SJCRH30 (cell line): ENCODE results near the gene DNAAF5. TPM values are rescaled to one million over a fixed set of nuclear protein-coding genes. Genes with fewer than 3 reads are reported as not detected.

Experiments used
- DNase-seq, 2 experiments: peaks; one replicate each; pipeline ENCODE4 v3.0.0-alpha.2; 2015 to 2020
- H3K27ac ChIP-seq: fragments of 250-450 bp; sonication (Bioruptor Pico); 2 replicates; pipeline ENCODE4 v1.5.1; 2020; ENCODE audit warnings: mild to moderate bottlenecking, moderate library complexity
- H3K27me3 ChIP-seq: fragments of 250-450 bp; sonication (Bioruptor Pico); 2 replicates; pipeline ENCODE4 v1.5.1; 2020; ENCODE audit warnings: mild to moderate bottlenecking, moderate library complexity
- H3K36me3 ChIP-seq: fragments of 250-450 bp; sonication (Bioruptor Pico); 2 replicates; pipeline ENCODE4 v1.5.1; 2020; ENCODE audit warnings: mild to moderate bottlenecking, moderate library complexity
- H3K4me1 ChIP-seq: fragments of 250-450 bp; sonication (Bioruptor Pico); 2 replicates; pipeline ENCODE4 v1.5.1; 2020; ENCODE audit warnings: mild to moderate bottlenecking, moderate library complexity
- H3K4me3 ChIP-seq: fragments of 250-450 bp; sonication (Bioruptor Pico); 2 replicates; pipeline ENCODE4 v1.5.1; 2020; ENCODE audit warnings: mild to moderate bottlenecking, moderate library complexity
- H3K9me3 ChIP-seq: fragments of 250-450 bp; sonication (Bioruptor Pico); replicated peaks from 2 replicates; pipeline ENCODE4 v1.5.1; 2020; ENCODE audit warnings: mild to moderate bottlenecking, moderate library complexity
- total RNA-seq: library from RNA; depleted of rRNA; stranded (reverse); fragments of >200 nt; shearing (Covaris generic); gene quantifications from 2 replicates; pipeline ENCODE4 v1.2.3, GENCODE V29; 2014

DNAAF5 gene
- total RNA-seq, 1 experiment from 2014 or later = 18.4 TPM

DNA sequence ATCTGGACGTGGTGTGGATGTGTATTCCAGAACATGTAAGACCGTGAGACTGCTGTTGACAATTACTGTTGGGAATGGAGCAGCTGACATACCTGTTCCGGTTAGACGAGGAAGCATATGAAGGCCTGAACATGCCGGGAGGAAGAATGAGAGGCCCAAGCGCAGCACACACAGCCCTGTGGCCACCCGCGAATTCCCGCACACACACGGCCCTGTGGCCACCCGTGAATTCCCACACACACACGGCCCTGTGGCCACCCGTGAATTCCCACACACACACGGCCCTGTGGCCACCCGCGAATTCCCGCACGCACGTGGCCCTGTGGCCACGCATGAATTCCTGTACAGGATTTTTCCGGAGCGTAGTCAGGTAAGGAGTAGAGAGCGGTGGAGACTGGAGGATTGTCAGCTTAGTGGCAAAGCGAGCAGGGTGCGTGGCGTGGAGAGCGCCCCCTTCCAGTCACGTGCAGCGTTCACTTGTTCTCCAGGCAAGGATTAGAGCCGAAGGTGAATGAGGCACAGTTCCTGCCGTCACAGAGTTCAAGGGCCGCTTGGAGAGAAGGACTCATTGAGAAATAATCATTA lies 96.3 kb downstream of the DNAAF5 start:
- no peak for DNase-seq
- no peak overlapping the region for H3K4me3 ChIP-seq
- H3K9me3 ChIP-seq = no peaks in the 10 kb centered on the region
- H3K27me3 ChIP-seq = no peaks in the 10 kb centered on the region
- H3K4me1 ChIP-seq = no peaks in the 10 kb centered on the region
- H3K36me3 ChIP-seq = peaks cover 3% of the 10 kb centered on the region; the same call in 1 of the 2 replicates
- no peak overlapping the region for H3K27ac ChIP-seq

DNA sequence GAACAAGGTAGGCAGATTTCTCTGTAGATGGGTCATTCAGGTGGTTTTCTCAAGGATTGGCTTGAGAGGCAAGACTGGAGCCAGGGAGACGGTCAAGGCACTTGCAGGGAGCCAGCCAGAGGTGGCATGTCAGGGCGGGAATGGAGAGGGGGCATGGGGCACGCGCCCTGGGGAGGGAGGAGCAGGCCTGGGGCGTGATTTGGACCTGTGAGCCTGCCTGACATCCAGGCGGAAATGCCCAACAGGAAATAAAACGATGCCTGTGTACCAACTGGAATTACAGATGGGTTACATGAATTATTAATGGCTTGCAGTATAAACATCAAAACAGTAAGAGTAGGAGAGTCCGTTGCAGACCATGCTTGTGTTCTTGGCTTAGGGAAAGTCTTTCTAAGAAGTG lies 97.2 kb downstream of the DNAAF5 start:
- H3K4me1 ChIP-seq = no peaks in the 10 kb centered on the region
- no peaks in the 10 kb centered on the region for H3K27me3 ChIP-seq
- no peak for DNase-seq
- no peak overlapping the region for H3K4me3 ChIP-seq
- peaks cover 3% of the 10 kb centered on the region; the same call in 1 of the 2 replicates for H3K36me3 ChIP-seq
- no peaks in the 10 kb centered on the region for H3K9me3 ChIP-seq
- H3K27ac ChIP-seq = no peak overlapping the region

DNA sequence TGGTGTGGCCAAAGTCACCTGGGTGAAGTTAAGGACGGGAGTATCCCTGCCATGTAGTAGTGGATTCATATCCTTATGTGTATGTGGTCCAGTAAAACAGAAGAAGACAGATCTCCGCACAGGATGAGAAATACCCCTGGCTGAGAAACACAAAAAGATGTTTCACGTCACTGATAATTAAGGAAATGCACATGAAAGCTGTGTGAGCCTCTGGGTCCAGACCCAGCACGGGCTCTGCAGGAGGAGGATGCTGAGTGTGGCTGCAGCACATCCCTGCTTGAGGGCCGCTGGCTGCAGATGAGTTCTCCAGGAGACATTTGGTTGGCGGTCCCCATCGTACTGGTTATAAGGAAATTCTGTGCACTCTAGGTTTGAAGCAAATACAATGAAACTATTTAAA lies 97.6 kb downstream of the DNAAF5 start:
- Histone ChIP-seq H3K4me1 (no peaks in the 10 kb centered on the region), H3K36me3 (peaks cover 3% of the 10 kb centered on the region; the same call in 1 of the 2 replicates), H3K9me3 (no peaks in the 10 kb centered on the region), H3K27ac (no peak overlapping the region), H3K4me3 (no peak overlapping the region), H3K27me3 (no peaks in the 10 kb centered on the region)
- DNase-seq = no peak

DNA sequence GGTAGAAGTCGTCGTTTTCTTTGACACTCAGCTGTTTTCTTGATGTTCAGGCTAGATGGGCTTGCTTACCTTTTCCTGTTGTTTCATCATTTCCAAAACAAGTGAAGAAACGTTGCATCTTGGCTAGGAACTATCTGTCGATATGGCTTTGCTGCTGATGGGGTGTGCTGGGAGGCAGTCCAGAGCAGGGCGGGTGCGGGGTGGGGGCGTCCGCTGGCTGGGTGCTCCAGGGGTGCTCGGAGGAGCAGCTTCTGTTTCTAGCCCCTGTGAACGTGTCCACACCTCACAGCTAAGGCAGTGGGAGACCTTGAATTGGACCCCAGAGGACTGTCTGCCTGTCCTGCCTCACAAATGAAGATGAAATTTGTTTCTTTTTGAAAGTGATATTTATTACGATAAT lies 98.2 kb downstream of the DNAAF5 start:
- no peak for DNase-seq
- Histone ChIP-seq H3K36me3 (peaks cover 3% of the 10 kb centered on the region; the same call in 1 of the 2 replicates), H3K9me3 (no peaks in the 10 kb centered on the region), H3K27me3 (no peaks in the 10 kb centered on the region), H3K27ac (no peak overlapping the region), H3K4me1 (no peaks in the 10 kb centered on the region), H3K4me3 (no peak overlapping the region)

DNA sequence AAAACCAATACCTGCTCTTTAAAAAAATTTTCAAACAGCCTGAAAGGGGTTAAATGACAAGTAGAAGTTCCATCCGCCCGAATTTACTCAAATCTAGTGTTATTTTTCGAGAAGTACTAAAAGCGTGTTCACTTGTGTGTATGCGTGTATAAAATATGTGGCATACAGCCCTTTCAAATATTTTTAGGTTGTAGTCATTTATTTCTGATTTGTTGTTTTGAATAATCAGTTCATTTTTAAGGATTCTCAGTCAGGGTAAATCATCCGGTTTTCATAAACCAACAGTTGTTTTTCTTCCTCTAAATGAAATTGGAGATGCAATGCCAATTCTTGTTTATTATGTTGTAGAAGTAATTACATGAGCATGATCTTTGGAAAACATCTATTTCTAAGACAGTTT lies 98.9 kb downstream of the DNAAF5 start:
- Histone ChIP-seq H3K36me3 (peaks cover 3% of the 10 kb centered on the region; the same call in 1 of the 2 replicates), H3K27ac (no peak overlapping the region), H3K4me3 (no peak overlapping the region), H3K4me1 (no peaks in the 10 kb centered on the region), H3K27me3 (no peaks in the 10 kb centered on the region), H3K9me3 (no peaks in the 10 kb centered on the region)
- no peak for DNase-seq

DNA sequence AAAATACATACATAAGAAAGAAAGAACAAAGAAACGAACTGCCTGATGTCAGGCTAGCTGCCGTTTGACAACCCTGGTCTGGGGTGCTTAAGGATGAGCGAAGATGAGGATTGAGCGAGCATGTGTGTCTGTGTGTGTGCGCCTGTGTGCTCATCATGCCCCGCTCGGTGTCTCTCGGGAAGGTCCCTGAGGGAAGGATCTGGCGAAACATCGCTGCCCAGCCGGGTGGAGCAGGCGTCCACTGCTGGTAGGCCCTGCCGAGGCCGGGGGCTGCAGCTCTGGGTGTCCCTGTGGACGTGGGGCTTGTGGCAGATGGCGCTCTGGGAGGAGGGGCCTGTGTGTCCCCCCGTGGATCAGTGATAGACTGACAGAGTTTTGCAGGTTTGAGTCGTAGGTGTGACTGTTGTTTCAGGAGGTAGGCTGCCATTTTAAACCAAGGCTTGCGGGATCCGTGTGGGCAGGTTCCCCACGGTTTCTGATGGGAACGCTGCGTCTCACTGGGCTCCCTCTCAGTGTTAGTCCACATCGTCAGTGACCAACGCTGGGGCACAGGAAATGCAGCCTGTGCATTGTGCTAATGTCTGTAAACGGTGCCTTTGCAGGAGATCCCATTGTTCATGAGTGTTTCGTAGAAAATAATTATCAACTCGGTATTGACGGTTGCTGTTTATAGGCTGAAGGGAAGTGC lies 99.9 kb downstream of the DNAAF5 start:
- Histone ChIP-seq H3K27ac (no peak overlapping the region), H3K4me3 (no peak overlapping the region), H3K27me3 (no peaks in the 10 kb centered on the region), H3K36me3 (peaks cover 3% of the 10 kb centered on the region; the same call in 1 of the 2 replicates), H3K9me3 (no peaks in the 10 kb centered on the region), H3K4me1 (no peaks in the 10 kb centered on the region)
- DNase-seq = no peak

DNA sequence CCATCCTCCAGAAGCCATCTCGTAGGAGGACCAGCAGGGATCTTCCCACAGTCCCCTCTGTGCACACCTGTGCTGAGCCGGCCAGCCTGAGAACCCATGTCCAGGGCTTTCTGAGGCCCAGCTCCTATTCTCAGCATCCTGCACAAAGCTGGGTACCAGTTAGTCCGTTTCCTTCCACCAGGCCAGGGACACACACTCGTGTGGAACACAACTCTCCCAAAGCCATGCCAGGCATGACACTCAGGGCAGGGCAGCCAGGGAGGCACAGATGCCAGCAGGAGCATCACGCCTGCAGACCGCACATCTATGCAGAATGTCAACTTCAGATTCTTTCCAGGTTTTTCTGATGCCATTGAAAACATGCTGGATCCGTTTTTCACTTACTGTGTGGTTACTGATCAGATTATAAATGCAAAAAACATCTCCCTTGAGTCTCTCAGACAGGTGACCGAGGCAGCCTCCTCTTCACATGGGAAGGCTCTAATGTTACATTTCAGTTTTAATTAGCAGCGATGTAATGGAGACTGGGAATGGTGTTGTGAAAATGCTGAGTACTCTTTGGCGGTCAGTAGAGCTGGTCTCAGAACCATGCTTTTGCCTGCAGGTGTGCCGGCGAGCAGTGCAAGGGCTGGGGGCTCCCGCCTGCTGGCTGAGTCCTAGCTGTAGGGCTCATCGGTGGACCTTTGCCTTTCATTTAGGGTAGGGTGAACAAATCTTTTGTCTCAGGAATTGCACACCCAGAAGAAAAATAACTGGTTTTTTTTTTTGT lies 102.5 kb downstream of the DNAAF5 start:
- no peak overlapping the region for H3K4me3 ChIP-seq
- peaks cover 6% of the 10 kb centered on the region; the same call in 1 of the 2 replicates for H3K36me3 ChIP-seq
- no peaks in the 10 kb centered on the region for H3K4me1 ChIP-seq
- no peaks in the 10 kb centered on the region for H3K27me3 ChIP-seq
- H3K9me3 ChIP-seq = no peaks in the 10 kb centered on the region
- DNase-seq = no peak
- H3K27ac ChIP-seq = no peak overlapping the region

DNA sequence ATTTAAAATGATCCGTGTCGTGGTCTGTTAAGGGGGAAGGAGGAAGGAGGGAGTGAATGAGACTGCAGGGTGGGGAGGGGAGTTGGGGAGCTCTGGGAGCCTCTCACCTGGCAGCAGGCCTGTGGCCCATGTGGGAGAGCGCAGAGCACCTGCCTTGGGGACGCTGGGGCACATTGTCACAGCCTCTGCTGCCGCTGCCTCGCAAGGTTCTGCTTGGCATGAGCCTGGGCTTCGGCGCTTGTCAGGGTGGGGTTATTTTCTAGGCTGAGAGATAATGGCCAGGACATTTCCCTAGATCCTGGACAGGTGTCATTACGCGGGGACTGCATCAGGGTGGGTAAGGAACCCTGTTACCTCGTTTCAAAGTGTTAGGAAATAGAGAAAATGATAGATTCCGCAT lies 103.6 kb downstream of the DNAAF5 start:
- Histone ChIP-seq H3K27ac (no peak overlapping the region), H3K36me3 (peaks cover 6% of the 10 kb centered on the region; the same call in 1 of the 2 replicates), H3K9me3 (no peaks in the 10 kb centered on the region), H3K4me3 (no peak overlapping the region), H3K4me1 (no peaks in the 10 kb centered on the region), H3K27me3 (no peaks in the 10 kb centered on the region)
- DNase-seq = no peak

DNA sequence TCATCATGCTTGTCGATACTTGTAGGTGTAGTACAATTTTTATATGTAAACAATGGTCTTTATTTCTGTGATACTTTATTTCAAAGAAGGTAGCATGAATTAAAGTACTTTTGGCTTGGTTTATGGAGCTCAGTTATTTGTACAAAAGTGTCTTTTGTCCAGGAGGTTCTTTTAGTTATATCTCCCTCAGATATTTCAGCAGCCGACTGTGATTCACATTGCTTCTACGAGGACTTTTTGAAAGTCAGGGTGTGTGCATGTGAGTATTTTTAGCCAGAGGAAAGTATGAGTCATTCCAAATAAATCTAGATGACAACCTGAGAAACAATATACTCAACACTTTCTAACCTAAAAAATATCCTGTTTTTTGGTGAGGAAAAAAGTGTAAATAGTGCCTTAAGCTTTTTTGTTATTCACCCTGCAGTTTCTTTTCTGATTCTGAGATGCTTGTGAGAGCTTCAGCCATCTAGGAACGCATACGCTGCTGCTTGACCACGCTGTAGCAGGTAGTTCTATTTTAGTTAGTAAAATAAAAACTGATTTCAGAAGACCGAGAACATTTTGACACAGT lies 105.2 kb downstream of the DNAAF5 start:
- H3K27ac ChIP-seq = no peak overlapping the region
- H3K36me3 ChIP-seq = 0 out of 2 replicates have a peak, but pooled peaks cover 3% of the 10 kb centered on the region
- H3K4me3 ChIP-seq = no peak overlapping the region
- H3K9me3 ChIP-seq = no peaks in the 10 kb centered on the region
- H3K27me3 ChIP-seq = no peaks in the 10 kb centered on the region
- no peak for DNase-seq
- no peaks in the 10 kb centered on the region for H3K4me1 ChIP-seq

DNA sequence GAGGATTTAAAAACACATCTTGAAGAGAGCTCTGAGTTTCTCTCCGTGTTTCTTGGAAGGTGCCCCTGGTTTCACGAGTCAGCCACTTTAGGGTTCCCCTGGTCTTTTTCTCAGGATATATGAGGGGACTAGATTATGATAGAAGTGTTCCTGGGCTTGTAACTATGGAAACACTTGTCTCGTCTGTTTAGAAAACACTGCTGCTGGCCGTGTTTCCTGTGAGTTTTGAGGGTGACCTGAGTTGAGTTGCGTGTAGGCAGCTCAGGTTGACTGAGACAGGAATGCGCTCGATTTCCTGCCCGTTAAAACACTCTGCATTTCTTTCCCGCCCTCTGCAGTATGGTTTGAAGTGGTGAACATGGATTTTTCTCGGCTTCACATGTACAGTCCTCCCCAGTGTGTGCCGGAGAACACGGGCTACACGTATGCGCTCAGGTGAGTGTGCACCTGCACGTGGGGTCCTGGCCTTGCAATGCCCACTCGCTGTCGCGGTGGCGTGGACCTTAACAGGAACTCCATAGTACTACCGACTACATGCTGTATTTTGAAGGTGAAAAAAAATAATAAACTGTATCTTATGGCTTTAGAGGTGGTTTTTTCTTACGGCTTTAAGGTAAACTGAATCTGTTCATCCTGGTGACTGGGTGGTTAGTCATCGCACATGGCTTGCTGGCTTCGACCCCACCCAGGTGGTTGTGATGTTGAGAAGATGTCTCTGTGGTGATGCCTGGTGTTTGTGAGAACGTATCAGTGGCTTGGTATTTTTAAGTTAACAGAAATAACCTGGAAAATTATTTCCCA lies 105.9 kb downstream of the DNAAF5 start, which contains the start of gene SUN1:
SUN1 (plus strand) TSS at position 310 of the 801 bp plus-strand sequence; CDS start at position 359, 49 bp downstream.
- H3K4me1 ChIP-seq = no peaks in the 10 kb centered on the region
- no peak for DNase-seq
- H3K27me3 ChIP-seq = no peaks in the 10 kb centered on the region
- H3K27ac ChIP-seq = no peak within 1 kb of the TSS
- H3K4me3 ChIP-seq = no peak within 1 kb of the TSS
- H3K36me3 ChIP-seq = 0 out of 2 replicates have a peak, but pooled peaks cover 3% of the 10 kb centered on the region
- H3K9me3 ChIP-seq = no peaks in the 10 kb centered on the region

DNA sequence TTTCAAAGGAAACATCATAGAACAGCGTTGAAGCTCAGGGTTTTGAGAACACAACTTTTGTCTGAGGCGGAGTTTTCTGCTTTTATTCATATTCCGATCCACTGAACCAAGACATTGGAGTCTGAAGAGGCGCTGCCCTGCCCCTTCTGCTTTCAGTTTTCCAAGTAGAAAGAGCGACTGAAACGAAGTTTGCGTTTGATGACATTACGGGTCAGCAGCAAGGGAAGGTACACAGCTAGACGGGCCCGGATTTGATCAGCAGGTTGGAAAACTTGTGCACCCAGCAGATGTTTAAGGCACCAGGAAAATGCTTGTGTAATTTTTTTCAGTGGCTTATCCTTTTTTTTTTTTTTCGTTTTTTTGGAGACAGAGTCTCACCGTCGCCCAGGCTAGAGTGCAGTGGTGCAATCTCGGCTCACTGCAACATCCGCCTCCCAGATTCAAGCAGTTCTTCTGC lies 106.5 kb downstream of the DNAAF5 start:
- DNase-seq = no peak

DNA sequence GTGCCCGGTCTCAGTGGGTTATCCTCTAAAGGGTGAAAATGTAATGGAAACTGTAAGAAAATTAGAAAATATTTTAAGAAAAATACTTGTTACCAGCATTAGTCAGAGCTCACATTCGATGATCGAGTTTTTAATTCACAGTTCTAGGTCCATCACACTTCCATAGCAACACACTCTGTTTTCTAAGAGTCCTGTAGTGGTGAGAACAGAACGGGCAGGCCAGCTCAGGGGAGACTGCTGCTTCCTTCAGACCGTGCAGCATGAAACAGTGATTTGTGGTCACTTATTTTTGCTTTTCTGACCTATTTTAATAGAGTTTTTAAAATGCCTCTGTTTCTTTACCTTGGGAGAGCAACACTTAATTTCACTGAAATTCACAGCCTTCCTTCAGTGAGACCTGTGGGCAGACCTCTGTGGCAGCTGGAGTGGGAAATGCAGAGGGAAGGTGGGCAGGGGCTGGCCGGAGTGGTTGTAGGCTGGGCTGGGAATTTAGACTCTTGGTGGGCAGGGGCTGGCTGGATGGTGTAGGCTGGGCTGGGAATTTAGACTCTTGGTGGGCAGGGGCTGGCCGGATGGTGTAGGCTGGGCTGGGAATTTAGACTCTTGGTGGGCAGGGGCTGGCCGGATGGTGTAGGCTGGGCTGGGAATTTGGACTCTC lies 107.2 kb downstream of the DNAAF5 start:
- Histone ChIP-seq H3K4me1 (no peaks in the 10 kb centered on the region), H3K4me3 (no peak overlapping the region), H3K36me3 (0 out of 2 replicates have a peak, but pooled peaks cover 3% of the 10 kb centered on the region), H3K27me3 (no peaks in the 10 kb centered on the region), H3K9me3 (no peaks in the 10 kb centered on the region), H3K27ac (no peak overlapping the region)
- no peak for DNase-seq

More for the DNA sequence above, 106.5 kb downstream of the DNAAF5 start:
- Histone ChIP-seq H3K27me3 (no peaks in the 10 kb centered on the region), H3K4me1 (no peaks in the 10 kb centered on the region), H3K27ac (no peak overlapping the region), H3K4me3 (no peak overlapping the region), H3K36me3 (0 out of 2 replicates have a peak, but pooled peaks cover 3% of the 10 kb centered on the region), H3K9me3 (no peaks in the 10 kb centered on the region)

DNA sequence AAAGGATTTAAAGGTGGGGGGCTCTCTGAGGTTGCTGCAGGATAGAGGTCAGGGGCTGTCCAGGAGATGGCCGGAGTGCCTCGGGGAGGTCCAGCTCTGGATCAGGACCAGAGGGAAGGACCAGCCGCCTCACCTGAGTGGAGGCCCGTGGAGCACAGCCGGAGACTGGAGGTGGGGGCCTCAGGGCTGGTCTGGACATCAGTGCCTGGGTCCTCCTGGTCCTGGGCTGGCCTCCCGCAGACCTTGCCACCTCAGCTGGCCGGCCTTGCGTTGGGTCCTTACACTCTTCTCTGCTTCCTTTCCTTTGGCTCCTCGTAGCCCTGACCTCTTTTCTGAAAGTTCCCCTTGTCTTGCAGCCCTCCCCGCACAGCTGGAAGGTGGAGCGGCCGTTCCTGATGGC lies 107.8 kb downstream of the DNAAF5 start:
- Histone ChIP-seq H3K27ac (no peak overlapping the region), H3K4me1 (no peaks in the 10 kb centered on the region), H3K9me3 (no peaks in the 10 kb centered on the region), H3K4me3 (no peak overlapping the region), H3K27me3 (no peaks in the 10 kb centered on the region), H3K36me3 (peaks cover 7% of the 10 kb centered on the region)
- DNase-seq = no peak
